HCT116 (cell line): ENCODE results near the gene LIPE. TPM values are rescaled to one million over a fixed set of nuclear protein-coding genes. Genes with fewer than 3 reads are reported as not detected.

ENCODE experiments used
- ATAC-seq: fragments of 200-7000 bp; cut with Tn5 transposase; 2 replicates; pipeline ENCODE4 v1.9.1; 2020; ENCODE audit warnings: mild to moderate bottlenecking, moderate library complexity
- BruUV-seq: library from RNA; stranded (reverse); fragments of 400-500 nt; replicated peaks from 2 replicates; lab custom pipeline; 2021; lab: Mats Ljungman, UMichigan
- CTCF ChIA-PET: fragments of 300-600 bp; sonication (Branson Sonifier 250); formaldehyde crosslinking; loops from one replicate; lab custom pipeline; 2021; ENCODE audit warnings: antibody characterized with exemption; lab: Charles Lee
- POLR2A ChIA-PET: fragments of 300-600, 350-600 bp; sonication (Branson Sonifier 250); formaldehyde crosslinking; loops from one replicate; lab custom pipeline; 2021; ENCODE audit warnings: antibody characterized with exemption; lab: Charles Lee
- RAD21 ChIA-PET, 2 experiments: fragments of 300-600 bp; sonication (Branson Sonifier 250); formaldehyde crosslinking; loops; one replicate each; lab custom pipeline; 2023; ENCODE audit warnings: low total read pairs in 2 of 2; ENCODE audit not compliant: uncharacterized antibody in 2 of 2, unreplicated experiment in 2 of 2, low non-redundant PET in 1 of 2; lab: Charles Lee
- DNase-seq: peaks from one replicate; pipeline ENCODE4 v3.0.0-alpha.2; 2010; ENCODE audit warnings: low read depth, low spot score
- H2AFZ ChIP-seq: fragments of 200-600 bp; shearing (Covaris generic), sonication (generic); 2 replicates; pipeline ENCODE4 v1.6.1; 2017; ENCODE audit warnings: low read depth, mixed run types, mixed read lengths, antibody characterized with exemption, low read length; ENCODE audit not compliant: poor library complexity, severe bottlenecking
- H3K27ac ChIP-seq: 2 replicates; pipeline ENCODE4 v1.5.1; 2012; ENCODE audit warnings: low read depth, low read length
- H3K27me3 ChIP-seq: fragments of 200-600 bp; sonication (generic); 2 replicates; pipeline ENCODE4 v1.6.1; 2016; ENCODE audit warnings: mixed run types, low read length, mixed read lengths; ENCODE audit not compliant: insufficient read depth
- H3K36me3 ChIP-seq, 2 experiments: fragments of 200-500 bp in 1 of 2; fragments of 200-600 bp in 1 of 2; sonication (Bioruptor generic) in 1 of 2; sonication (generic) in 1 of 2; 2 replicates each; pipeline versions ENCODE4 v1.5.1 to v1.6.1; 2014 to 2016; ENCODE audit warnings: low read length in 2 of 2, inconsistent platforms in 1 of 2, mixed read lengths in 1 of 2, mixed run types in 1 of 2; ENCODE audit not compliant: insufficient read depth in 2 of 2, control insufficient read depth in 1 of 2
- H3K4me1 ChIP-seq, 2 experiments: fragments of 200-600 bp in 1 of 2; sonication (generic) in 1 of 2; 2 replicates each; pipeline versions ENCODE4 v1.5.1 to v1.6.1; 2012 to 2017; ENCODE audit warnings: low read length in 2 of 2, inconsistent platforms in 1 of 2, mild to moderate bottlenecking in 1 of 2, mixed read lengths in 1 of 2, mixed run types in 1 of 2, moderate library complexity in 1 of 2; ENCODE audit not compliant: insufficient read depth in 2 of 2, control insufficient read depth in 1 of 2
- H3K4me2 ChIP-seq: fragments of 200-600 bp; sonication (generic); 2 replicates; pipeline ENCODE4 v1.6.1; 2017; ENCODE audit warnings: mixed run types, low read length, mixed read lengths
- H3K4me3 ChIP-seq, 2 experiments: fragments of 200-600 bp in 1 of 2; sonication (generic) in 1 of 2; replicated peaks in 1 of 2; 2 replicates each; pipeline ENCODE4 v1.5.1; 2011 to 2016; ENCODE audit warnings: low read length in 2 of 2, control low read depth in 1 of 2, low read depth in 1 of 2, mild to moderate bottlenecking in 1 of 2, mixed read lengths in 1 of 2, mixed run types in 1 of 2
- H3K79me2 ChIP-seq: fragments of 200-600 bp; sonication (generic); 2 replicates; pipeline ENCODE4 v1.6.1; 2017; ENCODE audit warnings: mild to moderate bottlenecking, mixed run types, low read length, moderate library complexity, mixed read lengths; ENCODE audit not compliant: insufficient read depth
- H3K9ac ChIP-seq: fragments of 200-600 bp; sonication (generic); 2 replicates; pipeline ENCODE4 v1.6.1; 2016; ENCODE audit warnings: low read length, mixed read lengths
- H3K9me2 ChIP-seq: fragments of 200-600 bp; sonication (generic), shearing (Covaris generic); 2 replicates; pipeline ENCODE4 v1.6.1; 2017; ENCODE audit warnings: mixed run types, mild to moderate bottlenecking, moderate library complexity; ENCODE audit not compliant: insufficient read depth
- H3K9me3 ChIP-seq, 2 experiments: fragments of 200-500 bp in 1 of 2; fragments of 200-600 bp in 1 of 2; sonication (Bioruptor generic) in 1 of 2; sonication (generic) in 1 of 2; 2 replicates each; pipeline ENCODE4 v1.6.1; 2014 to 2017; ENCODE audit warnings: low read length in 2 of 2, mixed read lengths in 2 of 2, inconsistent platforms in 1 of 2, low read depth in 1 of 2, mild to moderate bottlenecking in 1 of 2, mixed run types in 1 of 2, moderate library complexity in 1 of 2; ENCODE audit not compliant: control insufficient read depth in 1 of 2, insufficient read depth in 1 of 2
- H4K20me1 ChIP-seq: fragments of 200-600 bp; sonication (generic), shearing (Covaris generic); 2 replicates; pipeline ENCODE4 v1.6.1; 2017; ENCODE audit warnings: mixed run types, mild to moderate bottlenecking, moderate library complexity; ENCODE audit not compliant: insufficient read depth
- CBX3 ChIP-seq: IDR thresholded peaks from 2 replicates; pipeline ENCODE4 v1.6.1; 2012; ENCODE audit warnings: low read depth
- EZH2 ChIP-seq: fragments of 200-600 bp; sonication (generic); IDR thresholded peaks from 2 replicates; pipeline ENCODE4 v1.6.1; 2017; ENCODE audit warnings: antibody characterized with exemption, mixed run types
- POLR2A ChIP-seq: IDR thresholded peaks from 2 replicates; pipeline ENCODE4 v1.7.0; 2011; ENCODE audit warnings: borderline replicate concordance; ENCODE audit not compliant: insufficient read depth, insufficient read length; ENCODE audit errors: extremely low read depth
- POLR2AphosphoS5 ChIP-seq: IDR thresholded peaks from 2 replicates; pipeline ENCODE4 v1.6.1; 2011; ENCODE audit warnings: mild to moderate bottlenecking, low read depth, low read length, moderate library complexity
- RAD21 ChIP-seq: IDR thresholded peaks from 2 replicates; pipeline ENCODE4 v1.6.1; 2012; ENCODE audit warnings: low read depth, mild to moderate bottlenecking
- SIN3A ChIP-seq: IDR thresholded peaks from 2 replicates; pipeline ENCODE4 v1.6.1; 2012; ENCODE audit warnings: low read depth
- SP1 ChIP-seq: IDR thresholded peaks from 2 replicates; pipeline ENCODE4 v1.6.1; 2012; ENCODE audit warnings: low read depth
- SRF ChIP-seq: IDR thresholded peaks from 2 replicates; pipeline ENCODE4 v1.6.1; 2012; ENCODE audit warnings: low read depth
- ZNF274 ChIP-seq: fragments of 200-500 bp; sonication (Bioruptor generic); IDR thresholded peaks from 2 replicates; pipeline ENCODE4 v1.6.1; 2014; ENCODE audit warnings: mild to moderate bottlenecking, low read depth, low read length, inconsistent platforms
- intact Hi-C: fragments of 100-400 bp; cut with micrococcal nuclease; formaldehyde crosslinking; loops from 2 replicates; pipeline ENCODE4 v1.10.0; 2022
- total RNA-seq: library from RNA; stranded (reverse); gene quantifications from one replicate; pipeline ENCODE4 v1.2.1, GENCODE V29; 2021; ENCODE audit not compliant: unreplicated experiment
- TF ChIP-seq, protein P1 (sequence below): IDR thresholded peaks from 2 replicates; pipeline ENCODE4 v1.6.1; 2011; ENCODE audit warnings: mild to moderate bottlenecking, low read length, moderate library complexity; ENCODE audit not compliant: insufficient replicate concordance; ENCODE audit errors: extremely low read depth
- TF ChIP-seq, protein P2 (sequence below), 3 experiments: fragments of 200-600 bp in 1 of 3; sonication (generic) in 1 of 3; IDR thresholded peaks in 2 of 3; conservative IDR thresholded peaks in 1 of 3; 2 replicates each; pipeline ENCODE4 v1.5.1; 2012 to 2017; ENCODE audit warnings: low read depth in 2 of 3, low read length in 2 of 3, antibody characterized with exemption in 1 of 3, borderline replicate concordance in 1 of 3, control low read depth in 1 of 3, mild to moderate bottlenecking in 1 of 3, mixed read lengths in 1 of 3, mixed run types in 1 of 3, moderate library complexity in 1 of 3; ENCODE audit not compliant: insufficient read depth in 1 of 3
- TF ChIP-seq, protein P3 (sequence below): IDR thresholded peaks from 2 replicates; pipeline ENCODE4 v1.6.1; 2012

Gene LIPE
- total RNA-seq, 1 experiment from 2014 or later = 11.3 TPM

DNA sequence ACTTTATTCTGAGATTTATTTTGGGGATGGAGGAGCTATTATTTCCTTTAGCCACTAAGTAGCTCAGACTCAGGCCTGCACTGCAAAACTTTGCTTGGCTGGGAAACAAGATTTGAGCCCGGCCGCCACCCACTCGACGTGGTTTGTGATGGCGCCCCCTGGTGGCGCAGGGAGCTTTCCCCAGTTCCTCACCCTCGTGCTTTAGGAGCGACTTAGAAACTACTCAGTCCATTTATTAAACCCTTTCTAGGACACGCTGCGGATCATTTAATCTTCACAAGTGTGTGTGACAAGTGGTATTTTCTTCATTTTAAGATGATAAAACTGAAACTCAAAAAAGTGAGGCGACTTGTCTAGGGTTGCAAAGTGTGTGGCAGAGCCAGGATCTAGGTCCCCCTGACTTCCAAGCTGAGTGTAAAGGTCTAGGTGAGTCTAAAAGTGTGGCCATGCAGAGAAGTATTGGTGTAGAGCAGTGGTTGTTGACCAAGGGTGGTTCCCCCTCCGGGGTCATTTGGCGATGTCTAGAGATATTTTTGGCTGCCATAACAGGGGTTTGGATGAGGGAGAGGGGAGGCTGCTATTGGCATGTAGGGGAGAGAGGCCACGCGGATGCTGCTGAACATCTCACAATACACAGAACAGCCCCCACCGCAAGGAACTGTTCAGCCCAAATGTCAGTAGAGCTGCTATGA lies 13.3 kb upstream of the LIPE start:
- POLR2A ChIA-PET = no interaction called here

More for the DNA sequence above, 13.3 kb upstream of the LIPE start:
- H3K4me2 ChIP-seq = peak overlapping the region; percentile 33
- no peak overlapping the region for H3K27ac ChIP-seq
- H3K79me2 ChIP-seq = no peaks in the 10 kb centered on the region
- no peak overlapping the region for H3K4me3 ChIP-seq
- no peaks in the 10 kb centered on the region for H3K9me2 ChIP-seq
- intact Hi-C loops = no loop called here
- no peaks in the 10 kb centered on the region for H3K36me3 ChIP-seq
- BruUV-seq = no TSS peak
- H3K9ac ChIP-seq = no peak overlapping the region
- peaks cover 0 to 10% of the 10 kb centered on the region in 2 experiments; a peak in 2 of 4 replicates for H3K4me1 ChIP-seq
- TF ChIP-seq SP1 = no peak
- TF ChIP-seq, protein P1, sequence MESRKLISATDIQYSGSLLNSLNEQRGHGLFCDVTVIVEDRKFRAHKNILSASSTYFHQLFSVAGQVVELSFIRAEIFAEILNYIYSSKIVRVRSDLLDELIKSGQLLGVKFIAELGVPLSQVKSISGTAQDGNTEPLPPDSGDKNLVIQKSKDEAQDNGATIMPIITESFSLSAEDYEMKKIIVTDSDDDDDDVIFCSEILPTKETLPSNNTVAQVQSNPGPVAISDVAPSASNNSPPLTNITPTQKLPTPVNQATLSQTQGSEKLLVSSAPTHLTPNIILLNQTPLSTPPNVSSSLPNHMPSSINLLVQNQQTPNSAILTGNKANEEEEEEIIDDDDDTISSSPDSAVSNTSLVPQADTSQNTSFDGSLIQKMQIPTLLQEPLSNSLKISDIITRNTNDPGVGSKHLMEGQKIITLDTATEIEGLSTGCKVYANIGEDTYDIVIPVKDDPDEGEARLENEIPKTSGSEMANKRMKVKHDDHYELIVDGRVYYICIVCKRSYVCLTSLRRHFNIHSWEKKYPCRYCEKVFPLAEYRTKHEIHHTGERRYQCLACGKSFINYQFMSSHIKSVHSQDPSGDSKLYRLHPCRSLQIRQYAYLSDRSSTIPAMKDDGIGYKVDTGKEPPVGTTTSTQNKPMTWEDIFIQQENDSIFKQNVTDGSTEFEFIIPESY = no peak
- TF ChIP-seq SRF = no peak
- TF ChIP-seq, protein P2, sequence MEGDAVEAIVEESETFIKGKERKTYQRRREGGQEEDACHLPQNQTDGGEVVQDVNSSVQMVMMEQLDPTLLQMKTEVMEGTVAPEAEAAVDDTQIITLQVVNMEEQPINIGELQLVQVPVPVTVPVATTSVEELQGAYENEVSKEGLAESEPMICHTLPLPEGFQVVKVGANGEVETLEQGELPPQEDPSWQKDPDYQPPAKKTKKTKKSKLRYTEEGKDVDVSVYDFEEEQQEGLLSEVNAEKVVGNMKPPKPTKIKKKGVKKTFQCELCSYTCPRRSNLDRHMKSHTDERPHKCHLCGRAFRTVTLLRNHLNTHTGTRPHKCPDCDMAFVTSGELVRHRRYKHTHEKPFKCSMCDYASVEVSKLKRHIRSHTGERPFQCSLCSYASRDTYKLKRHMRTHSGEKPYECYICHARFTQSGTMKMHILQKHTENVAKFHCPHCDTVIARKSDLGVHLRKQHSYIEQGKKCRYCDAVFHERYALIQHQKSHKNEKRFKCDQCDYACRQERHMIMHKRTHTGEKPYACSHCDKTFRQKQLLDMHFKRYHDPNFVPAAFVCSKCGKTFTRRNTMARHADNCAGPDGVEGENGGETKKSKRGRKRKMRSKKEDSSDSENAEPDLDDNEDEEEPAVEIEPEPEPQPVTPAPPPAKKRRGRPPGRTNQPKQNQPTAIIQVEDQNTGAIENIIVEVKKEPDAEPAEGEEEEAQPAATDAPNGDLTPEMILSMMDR (IDR thresholded peaks at IDR 0.05 in 2 of 3, conservative IDR thresholded peaks at IDR 0.05 in 1 of 3; ENCODE audit: borderline replicate concordance in 1 of 3, insufficient read depth in 1 of 3, low read depth in 2 of 3, low read length in 2 of 3) = peak; percentile 79 to 99 (median 95); a peak in 5 of 6 replicates
- TF ChIP-seq POLR2AphosphoS5 = no peak
- TF ChIP-seq POLR2A = no peak
- TF ChIP-seq, protein P3, sequence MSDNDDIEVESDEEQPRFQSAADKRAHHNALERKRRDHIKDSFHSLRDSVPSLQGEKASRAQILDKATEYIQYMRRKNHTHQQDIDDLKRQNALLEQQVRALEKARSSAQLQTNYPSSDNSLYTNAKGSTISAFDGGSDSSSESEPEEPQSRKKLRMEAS = 0 out of 2 replicates have a peak, but pooled peaks have one; percentile 33
- peak; percentile 11; the same call in 1 of the 2 replicates for TF ChIP-seq CBX3
- no peak for TF ChIP-seq SIN3A
- TF ChIP-seq RAD21 = peak; percentile 49
- TF ChIP-seq EZH2 = no peak
- no peak for TF ChIP-seq ZNF274
- ATAC-seq = peak; percentile 78
- H3K9me3 ChIP-seq = no peaks in the 10 kb centered on the region
- no peaks in the 10 kb centered on the region for H3K27me3 ChIP-seq
- ChIA-PET RAD21 (interaction anchor here in 1 of 2 experiments (0.9 kb wide), 1 partner anchor 89 kb away, joined by 3 read pairs; no protein-coding TSS in a partner anchor), CTCF (interaction anchor here (0.6 to 2.8 kb wide), 36 partner anchors 8 to 339 kb away, joined by 3 to 29 read pairs (median 4); partner anchors contain the start of genes CEACAM1 and POU2F2)
- DNase-seq = peak; percentile 42
- no peaks in the 10 kb centered on the region for H4K20me1 ChIP-seq
- H2AFZ ChIP-seq = peak overlapping the region; percentile 19
